Hippocampal formation (tissue), 2 donors: ENCODE data around the gene PPM1H.
A peak's percentile ranks its signal among the peaks of the same experiment; 100 is the strongest.
"Not testable (repeated sequence)": the region's sequence is repeated elsewhere in the genome, so short reads cannot be mapped to it uniquely, and the experiment has no call there.

ENCODE experiments used
- DNase-seq, 2 donors: peaks; one replicate each; lab custom pipeline; 2025; lab: John Stamatoyannopoulos, UW

Gene PPM1H

DNA sequence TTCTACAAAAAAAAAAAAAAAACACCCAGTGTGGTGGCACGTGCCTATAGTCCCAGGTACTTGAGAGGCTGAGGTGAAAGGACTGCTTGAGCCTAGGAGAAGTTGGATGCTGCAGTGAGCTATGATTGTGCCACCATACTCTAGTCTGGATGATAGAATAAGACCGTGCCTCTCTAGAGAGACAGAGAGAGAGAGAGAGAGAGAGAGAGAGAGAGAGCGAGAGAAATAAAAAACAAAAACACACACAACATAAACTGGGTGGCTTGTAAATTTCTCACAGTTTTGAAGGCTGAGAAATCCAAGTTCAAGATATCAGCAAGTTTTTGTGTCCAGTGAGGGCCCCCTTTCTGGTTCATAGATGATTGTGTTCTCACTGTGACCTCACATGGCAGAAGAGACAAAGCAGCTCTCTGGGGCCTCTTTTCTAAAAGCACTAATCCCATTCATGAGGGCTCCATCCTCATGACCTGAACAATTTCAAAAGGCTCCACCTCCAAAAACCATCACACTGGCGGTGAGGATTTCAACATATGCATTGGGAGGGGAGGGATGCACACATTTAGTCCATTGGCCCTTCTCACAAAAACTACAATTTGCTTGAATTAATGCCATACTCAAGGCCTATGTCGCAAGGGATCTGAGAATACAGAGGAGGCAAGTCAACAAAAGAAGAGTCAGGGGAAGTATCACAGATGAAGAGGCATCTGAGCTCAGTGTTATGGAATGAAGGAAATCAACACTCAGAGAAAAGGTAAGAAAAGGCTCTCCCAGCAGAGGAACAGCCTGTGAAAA, 94.9 kb downstream of the PPM1H start:
- no peak for DNase-seq

DNA sequence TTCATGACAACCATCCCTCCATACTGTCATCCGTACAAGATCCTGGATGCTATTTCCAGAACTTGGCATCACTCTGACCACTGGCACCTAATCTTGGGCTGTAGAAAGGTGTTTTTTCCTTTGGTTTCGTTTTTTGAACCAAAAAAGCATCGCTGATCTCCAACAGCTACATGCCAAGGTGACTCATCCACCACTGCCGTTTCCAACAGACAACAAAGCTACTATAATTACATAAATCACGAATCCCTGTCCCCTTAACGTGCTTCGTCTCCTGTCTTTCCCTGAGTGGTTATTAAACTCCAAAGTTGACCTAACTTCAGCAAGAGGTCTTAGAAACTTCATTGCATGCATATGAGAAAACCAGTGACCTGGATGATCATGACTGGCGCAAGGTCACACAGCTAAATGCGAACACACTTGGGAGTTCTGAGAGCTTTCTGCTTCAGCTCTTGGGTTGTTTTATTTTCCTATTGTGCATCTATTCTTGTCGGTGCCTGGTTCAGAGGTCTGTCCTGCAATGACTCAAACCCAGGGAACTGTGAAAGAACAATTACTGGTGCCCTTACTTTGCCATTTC, 99.9 kb downstream of the PPM1H start:
- no peak for DNase-seq

DNA sequence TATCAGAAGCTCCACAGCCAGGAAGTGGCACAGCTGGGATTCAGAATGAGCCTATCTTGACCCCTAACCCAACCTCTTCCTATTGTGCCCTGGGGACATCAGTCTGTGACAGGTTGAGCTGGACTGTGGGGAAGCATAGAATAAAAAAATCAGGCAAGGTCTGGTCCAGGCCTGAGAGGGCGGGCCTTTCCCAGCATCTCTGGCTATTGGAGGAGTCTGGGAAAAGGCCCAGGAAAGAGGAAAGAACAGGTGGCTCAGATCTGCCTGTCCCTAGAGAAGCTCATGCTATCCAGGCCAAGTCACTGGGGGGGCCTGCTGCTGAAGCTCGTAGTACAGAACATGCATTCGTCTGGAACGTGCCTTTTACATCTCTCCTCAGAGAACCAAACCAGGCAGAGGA, 100.5 kb downstream of the PPM1H start:
- DNase-seq, result no peak

DNA sequence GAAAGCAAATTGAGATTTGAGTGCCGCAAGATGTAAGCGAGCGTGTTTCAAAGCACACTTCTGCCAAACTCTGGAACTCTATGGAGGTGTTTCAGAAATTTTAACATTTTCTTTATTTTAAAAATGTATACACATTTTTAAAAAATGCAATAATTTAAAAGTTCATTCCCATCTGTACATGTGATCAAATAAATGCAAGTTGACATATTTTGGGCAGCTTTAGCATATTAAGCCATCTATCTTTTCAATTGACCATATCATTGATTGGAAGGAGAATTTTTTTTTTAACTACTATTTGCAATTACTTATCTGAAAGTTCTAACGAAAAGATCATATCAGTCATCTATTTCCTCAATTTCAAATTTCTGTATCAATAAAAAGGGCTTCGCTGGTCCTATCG, 101.3 kb downstream of the PPM1H start:
- DNase-seq, result no peak

DNA sequence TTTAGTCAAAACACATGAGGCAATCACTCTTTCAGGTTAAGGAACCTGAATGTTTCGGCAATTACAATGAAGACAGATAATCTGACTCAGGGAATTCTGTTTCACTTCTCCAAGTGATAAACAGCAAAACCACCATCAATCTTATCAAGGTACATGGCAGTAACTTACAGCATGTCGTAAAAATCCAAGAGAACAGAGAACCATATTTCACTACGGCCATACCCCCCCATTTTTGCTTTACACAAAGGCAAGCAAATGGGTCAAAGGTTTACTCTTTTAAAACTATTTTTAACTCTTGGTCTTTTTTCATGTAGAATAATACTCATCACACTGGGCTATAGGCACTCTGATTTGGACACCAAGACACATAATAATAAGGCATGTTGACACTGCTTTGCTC, 102.4 kb downstream of the PPM1H start:
- DNase-seq, result no peak

DNA sequence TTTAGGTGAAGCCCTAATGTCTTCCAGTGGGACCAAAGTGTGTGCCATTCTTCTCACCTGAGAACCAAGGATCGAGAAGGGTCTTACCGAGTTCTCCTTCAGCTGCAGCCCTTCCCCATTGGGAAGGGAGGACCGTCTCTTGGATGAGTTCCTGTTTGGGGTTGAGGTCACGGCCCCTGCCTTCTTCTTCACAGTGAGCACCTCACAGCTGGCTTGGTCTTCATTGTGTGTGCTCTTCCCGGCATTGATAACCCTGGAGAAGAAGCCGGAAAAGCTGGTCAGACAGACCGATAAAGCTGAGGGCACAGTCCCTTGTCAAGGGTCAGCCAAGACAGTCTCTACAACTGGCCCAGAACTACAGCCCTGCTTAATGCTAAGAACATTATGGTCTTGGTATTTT, 102.9 kb downstream of the PPM1H start:
- no peak for DNase-seq

DNA sequence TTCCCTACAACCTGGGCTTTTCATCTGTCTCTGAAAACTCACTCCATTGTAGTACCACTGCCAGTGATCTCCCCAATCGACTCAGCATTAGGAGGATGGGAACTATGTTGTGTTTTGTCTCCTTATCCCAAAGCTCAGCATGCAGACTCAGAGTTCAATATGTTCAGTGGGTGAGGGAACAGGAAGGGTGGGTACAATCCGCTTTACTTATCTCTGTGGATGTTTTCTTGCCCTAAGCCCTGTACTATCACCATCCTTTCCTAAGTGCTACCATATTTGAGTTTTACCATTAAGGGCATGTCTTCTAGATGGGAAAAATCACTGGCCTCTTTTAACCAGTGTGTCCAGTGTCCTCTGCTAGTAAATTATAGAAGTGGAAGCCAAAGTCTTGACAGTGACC, 107.1 kb downstream of the PPM1H start:
- DNase-seq, result no peak

DNA sequence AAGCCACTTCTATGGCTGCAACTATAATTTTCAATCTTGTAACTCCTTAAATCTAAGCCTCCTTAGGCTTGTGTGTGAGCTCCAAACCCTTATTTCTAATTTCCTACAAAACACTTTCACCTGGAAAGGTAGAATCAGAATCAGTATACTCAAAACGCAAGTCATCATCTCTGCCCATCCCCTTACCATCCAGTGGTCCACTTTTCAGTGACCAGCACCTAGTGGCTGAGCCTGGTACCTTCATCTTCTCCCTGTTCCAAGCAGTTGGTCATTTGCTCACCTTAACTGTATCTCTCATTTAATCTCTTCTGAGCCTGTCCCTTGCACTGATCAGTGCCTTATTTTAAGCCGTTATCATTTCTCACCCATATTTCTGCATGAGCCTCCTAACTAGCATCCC, 107.9 kb downstream of the PPM1H start:
- no peak for DNase-seq

DNA sequence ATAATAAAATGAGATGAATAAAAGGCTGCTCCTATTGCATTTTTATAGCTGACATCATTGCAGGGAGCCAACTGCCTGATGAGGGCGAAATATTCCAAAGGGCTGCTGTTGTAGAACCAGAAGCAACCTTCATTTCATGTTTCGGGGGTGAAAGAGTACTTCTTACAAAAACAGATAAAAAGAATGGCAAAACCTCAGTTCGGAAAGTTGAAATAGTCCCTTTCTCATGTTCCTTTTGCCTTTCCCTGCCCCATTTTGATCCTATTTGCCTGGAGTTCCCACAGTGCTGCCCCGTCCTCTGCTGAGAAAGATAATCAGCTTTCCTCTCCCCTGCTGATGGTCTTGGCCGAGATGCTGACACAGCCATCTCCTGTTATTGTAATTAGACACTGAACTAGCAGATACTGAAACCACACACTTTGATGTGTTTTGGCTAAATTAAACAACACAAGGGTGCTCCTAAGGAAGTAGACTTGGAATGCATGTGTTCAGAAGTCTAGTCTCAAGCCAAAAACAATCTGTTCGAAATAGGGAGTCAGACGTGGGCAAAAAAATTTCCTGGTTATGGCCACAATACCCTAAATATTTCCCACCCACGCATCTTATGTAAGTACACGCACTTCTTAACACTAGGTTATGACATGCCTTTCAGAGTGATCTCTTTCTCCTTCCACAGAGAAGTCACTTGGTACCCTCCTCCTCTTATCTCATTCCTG, 117.2 kb downstream of the PPM1H start:
- DNase-seq, result peak; percentile 51 to 78

DNA sequence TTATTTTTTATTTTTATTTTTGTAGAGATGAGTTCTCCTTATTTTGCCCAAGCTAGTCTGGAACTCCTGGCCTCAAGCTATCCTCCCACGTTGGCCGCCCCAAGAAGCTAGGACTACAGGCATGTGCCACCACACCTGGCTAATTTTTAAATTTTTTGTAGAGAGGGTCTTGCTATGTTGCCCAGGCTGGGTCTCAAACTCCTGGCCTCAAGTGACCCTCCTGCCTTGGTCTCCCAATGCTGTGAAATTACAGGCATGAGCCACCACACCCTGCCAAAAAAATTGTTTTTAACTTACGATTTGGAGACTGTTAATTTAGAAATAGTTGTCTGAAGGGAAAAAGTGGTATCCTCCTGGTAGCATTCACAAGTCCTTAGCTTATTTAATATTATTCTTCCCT, 120.7 kb downstream of the PPM1H start:
- no peak for DNase-seq

DNA sequence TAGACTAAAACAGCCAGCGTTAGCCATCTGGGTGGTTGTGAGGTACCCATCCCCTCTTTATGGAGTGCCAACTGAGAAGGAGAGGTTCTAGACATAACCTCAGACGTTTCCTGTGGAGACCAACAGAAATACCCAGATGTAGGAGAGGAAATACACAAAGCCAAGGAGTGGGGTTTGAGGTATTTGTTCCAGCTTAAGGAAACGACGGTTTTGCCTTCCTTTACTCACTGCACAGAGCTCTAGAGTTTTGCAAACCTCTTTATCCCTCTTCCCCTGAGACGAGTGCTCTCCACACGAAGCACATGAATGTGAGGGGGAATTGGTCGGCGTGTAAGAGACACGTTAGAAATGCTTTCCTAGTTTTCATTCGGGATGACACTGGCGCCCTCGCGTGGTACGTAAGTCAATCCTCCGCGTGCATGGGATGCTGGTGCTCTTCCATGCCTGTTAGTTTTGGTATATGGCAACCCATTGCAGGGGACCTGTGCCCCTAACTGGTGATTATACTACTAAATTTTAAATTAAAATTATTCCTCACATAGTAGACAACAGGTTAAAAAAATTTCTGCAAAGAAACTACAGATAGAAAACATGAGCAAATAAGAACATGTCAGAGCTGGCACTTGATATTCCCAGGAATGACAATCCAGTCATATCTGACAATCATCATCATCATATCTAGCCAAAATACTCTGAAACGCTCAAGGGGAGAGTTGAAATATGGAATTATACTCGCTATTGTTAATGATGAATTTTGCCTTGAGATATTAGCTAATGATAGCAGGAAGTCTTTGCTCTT, 121.7 kb downstream of the PPM1H start:
- peak; percentile 43 to 66 for DNase-seq

DNA sequence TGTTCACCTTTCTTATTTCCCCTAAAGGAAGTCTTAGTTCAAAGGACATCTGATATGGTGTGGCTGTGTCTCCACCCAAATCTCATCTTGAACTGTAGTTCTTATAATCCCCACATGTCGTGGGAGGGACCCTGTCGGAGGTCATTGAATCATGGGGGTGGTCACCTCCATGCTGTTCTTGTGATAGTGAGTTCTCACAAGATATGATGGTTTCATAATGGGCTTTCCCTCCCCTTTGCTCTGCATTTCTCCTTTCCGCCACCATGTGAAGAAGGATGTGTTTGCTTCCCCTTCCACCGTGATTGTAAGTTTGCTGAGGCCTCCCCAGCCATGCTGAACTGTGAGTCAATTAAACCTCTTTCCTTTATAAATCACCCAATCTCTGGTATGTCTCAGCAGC, 123.5 kb downstream of the PPM1H start:
- DNase-seq, result not testable (repeated sequence)

DNA sequence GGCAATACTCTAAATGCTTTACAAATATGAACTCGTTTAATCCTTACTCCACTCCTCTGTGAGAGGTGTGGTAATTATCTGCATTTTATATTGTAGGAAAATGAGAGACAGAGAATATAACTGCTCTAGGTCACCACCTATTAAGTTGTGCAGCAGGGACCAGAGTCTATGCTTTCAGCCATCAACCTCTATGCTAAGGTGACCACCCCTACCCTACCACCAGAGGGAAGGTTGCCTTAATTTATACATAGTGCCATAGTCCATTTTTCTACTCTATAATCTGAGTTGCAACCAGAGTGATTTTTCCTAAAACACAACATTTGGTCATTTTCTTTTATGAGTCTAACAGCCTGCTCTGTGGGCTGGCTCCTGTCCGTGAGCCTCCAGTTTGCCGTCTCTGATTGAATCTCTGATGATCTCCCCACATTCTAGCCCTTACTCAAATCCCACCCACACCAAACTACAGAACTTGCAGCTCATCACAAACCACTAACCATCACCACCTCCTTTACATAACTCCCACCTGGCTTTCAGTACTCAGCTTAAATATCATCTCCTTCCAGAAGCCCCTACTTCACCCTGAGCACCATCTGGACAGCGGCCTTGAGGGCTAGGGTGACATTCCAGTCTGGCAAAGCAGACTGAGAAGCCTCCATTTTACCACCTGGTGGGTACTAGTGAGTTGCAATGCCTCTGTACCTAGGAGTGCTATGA, 126.6 kb downstream of the PPM1H start:
- DNase-seq, result no peak

DNA sequence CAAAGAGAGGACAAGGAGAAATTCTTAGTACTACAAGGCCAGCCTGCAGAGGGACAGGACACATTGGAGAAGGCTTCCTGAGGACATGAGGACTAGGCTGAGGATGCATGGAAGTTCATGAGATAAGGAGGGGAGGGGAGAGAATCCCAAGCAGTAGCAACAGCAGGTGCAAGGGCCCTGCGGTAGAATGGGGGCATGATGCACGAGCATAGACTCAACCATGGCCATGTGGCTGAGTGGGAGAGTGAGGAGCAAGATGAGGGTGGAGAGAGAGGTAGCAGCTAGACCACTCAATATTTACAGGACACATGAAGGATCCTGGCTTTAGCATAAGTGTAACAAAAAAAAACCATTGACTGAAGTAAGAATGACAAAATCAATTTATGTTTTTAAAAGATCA, 128.1 kb downstream of the PPM1H start:
- no peak for DNase-seq

DNA sequence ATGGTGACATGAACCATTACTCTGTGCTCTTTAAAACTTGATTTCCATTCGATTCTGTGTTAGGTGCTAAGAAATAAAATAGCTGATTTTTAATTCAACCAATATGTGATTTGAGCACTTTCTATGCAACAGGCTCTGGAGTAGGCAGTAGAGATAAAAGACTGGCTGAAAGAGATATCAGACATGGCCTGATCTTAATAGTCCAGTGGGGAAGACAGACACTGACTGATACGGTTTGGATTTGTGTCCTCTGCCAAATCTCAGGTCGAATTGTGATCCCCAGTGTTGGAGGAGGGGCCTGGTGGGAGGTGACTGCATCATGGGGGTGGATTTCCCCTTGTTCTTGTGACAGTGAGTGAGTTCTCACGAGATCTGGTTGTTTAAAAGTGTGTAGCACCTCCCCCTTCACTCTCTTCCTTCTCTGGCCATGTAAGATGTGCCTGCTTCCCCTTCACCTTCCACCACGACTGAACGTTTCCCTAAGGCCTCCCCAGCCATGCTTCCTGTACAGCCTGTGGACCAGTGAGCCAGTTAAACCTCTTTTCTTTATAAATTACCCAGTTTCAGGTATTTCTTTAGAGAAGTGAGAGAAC, 128.6 kb downstream of the PPM1H start:
- no peak for DNase-seq

DNA sequence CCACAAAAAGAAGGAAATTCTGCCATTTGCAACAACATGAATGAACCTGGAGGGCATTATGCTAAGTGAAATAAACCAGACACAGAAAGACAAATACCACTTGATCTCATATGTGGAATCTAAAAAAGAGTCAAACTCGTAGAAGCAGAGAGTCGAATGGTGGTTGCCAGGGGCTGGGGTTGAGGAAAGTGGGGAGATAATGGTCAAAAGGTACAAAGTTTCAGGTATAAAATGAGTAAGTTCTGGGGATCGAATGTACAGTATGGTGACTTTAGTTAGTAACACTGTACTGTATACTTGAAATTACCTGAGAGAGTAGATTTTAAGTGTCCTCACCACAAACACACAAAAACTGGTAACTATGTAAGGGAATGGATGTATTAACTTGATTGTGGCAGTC, 129.4 kb downstream of the PPM1H start:
- DNase-seq, result no peak

DNA sequence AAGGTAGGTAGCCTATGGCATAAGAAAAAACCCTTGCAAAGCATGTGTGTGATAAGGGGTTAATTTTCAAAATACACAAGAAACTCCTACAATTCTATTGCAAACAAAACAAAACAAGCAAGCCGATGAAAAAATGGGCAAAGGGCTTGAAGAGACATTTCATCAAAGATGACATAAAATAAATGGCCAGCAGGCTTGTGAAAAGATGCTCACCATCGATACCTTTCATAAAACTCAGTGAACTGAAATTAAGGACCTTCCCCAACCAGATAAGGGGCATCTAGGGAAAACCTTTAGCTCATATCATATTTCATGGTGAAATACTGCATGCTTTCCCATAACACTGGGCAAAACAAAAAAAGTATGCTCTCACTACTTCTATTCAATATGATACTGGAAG, 131.2 kb downstream of the PPM1H start:
- DNase-seq, result no peak

DNA sequence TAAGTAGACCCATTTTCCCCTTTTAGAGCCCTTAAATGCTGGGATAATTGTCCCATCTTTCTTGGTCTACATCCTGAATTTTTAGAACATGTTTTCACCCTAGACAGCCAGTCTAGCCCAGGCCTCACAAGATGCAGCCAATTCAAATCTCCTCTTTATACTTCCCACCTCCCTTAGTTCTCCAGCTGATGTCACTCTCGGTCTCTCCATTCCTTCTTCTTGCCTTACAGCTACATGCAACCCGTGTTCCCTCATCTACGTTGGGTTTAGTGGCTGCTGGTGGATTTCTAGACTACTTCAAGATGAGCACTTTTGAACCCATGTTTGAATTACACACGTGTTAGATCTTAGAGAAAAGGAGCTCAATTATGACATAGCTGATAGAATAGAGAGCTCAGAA, 132.0 kb downstream of the PPM1H start:
- peak in 1 of 2 donors; percentile 61 for DNase-seq

DNA sequence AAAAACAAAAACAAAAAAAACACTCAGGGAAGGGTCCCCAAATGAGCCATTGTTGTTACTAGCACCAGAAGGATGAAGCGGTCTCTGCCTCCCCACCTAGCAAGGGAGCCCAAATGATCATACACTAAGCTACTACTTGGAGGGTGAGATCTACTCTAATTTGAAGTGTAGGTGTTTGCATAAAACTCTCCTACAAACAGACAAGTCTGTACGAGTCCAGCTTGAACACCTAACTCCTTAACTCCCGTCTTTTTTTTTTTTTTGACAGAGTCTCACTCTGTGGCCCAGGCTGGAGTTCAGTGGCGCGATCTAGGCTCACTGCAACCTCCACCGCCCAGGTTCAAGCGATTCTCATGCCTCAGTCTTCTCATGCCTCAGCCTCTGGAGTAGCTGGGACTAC, 132.6 kb downstream of the PPM1H start:
- DNase-seq, result no peak

DNA sequence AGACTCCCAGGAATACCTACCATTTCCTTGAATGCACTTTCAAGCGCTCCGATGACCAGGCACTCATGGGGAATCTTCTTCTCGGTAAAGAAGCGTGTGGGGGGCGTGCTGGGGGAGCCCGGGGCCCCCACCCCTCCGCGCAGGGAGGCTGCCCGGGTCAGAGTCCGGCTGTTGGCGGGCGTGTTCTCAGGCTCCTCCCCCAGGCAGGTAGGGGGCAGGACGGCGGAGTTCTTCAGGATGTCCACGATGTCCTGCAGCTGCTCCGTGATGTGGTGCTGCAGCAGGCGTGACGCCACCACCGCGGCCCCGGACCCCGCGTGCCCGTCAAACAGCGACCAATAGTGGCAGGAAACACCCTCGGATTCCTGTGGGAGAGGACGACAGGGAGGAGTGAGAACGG, 133.2 kb downstream of the PPM1H start:
- no peak for DNase-seq

DNA sequence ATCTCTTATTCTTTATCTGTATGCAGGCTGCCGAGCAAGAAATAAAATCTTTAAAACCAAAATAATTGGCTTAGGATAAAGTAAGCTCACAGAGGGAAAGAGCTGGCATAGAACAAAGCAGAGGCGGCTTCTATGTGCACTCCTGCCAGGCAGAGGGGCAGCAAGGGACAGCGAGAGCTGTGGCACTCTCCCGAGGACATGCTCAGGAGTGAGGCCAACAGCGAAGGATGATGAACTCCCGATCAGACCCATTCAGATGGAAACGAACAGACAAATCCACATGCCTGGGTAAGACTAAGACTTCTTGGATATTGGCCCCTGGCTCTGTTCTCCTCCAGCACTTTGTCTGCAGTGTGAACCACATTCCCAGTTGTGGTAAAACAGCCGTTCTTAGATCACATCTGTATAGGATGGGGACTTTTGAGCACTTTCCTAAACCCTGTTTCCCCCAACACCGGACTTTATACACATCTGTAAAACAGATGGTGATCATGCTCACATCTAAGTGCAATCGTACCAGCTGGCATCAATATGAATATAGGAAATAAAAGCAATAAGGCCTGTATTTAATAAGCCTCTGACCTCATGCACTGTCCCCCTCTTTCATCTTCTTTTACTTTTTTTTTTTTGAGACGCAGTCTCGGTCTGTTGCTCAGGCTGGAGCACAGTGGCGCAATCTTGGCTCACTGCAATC, 134.1 kb downstream of the PPM1H start:
- DNase-seq, result no peak
